ENCODE data around the gene BCAN. TPM values are rescaled to one million over a fixed set of nuclear protein-coding genes. Genes with fewer than 3 reads are reported as not detected.

The BCAN gene
- total and polyA plus RNA-seq, 2 experiments from 2014 or later = not detected

DNA sequence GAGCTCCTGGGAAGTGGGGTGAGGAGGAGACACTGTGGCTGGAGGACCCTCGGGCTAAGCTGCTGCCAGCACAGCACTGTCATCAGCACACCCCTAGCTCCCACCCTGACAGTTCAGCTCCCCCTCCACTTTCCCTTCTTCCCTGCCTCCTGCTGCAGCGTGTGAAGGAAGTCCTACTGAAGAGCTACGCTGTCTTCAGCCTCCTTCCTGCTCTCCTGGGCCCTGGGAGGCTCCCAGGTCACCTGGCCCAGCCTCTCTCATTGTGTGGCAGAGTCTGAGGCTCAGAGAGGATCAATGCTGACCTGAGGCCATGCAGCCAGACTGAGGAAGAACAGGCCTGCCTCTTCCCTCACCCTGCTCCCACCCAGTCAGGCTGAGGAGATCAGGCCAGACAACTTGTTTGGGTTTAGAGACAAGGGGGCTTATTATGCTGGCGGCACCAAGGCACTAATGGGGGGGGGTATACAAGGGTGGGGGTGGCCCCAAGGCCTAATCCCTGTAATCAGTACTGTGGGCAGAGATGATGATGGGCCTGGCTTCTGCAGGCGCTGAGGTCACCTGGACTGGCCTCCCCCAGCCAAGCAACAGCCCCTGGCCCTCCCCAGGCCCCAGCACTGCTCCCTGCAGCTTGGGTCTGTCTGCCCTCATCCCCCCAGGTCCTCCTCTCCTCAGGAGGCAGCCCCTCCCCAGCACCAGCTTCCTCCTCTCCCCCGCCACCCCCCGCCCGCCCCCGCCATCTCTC, 26.2 kb downstream of the BCAN start:
- H3K9ac ChIP-seq = no peak overlapping the region
- no peaks in the 10 kb centered on the region for H3K27me3 ChIP-seq (replicated peaks; ENCODE audit: insufficient read depth)
- no peak overlapping the region for H3K4me2 ChIP-seq (ENCODE audit: unreplicated experiment)
- in situ Hi-C loops (cut with MboI) = no loop called here
- no peaks in the 10 kb centered on the region for H3K36me3 ChIP-seq (ENCODE audit: low read depth)
- H3F3A ChIP-seq (ENCODE audit: insufficient read depth) = no peaks in the 10 kb centered on the region
- DNase-seq = no peak
- H3K79me2 ChIP-seq (ENCODE audit: insufficient read depth) = no peaks in the 10 kb centered on the region
- no peaks in the 10 kb centered on the region for H4K20me1 ChIP-seq (ENCODE audit: insufficient read depth)
- no peak overlapping the region for H3K4me3 ChIP-seq
- H3K9me3 ChIP-seq (ENCODE audit: low read depth) = no peaks in the 10 kb centered on the region
- TF ChIP-seq EZH2phosphoT487 (IDR thresholded peaks at IDR 0.05; ENCODE audit: insufficient read depth, low read depth) = no peak
- TF ChIP-seq EZH2 (IDR thresholded peaks at IDR 0.05; ENCODE audit: insufficient read depth, poor library complexity, severe bottlenecking) = no peak
- no peak overlapping the region for H3K27ac ChIP-seq
- H3K9me2 ChIP-seq (ENCODE audit: insufficient read depth) = no peaks in the 10 kb centered on the region
- no peak overlapping the region for H2AFZ ChIP-seq
- 46 to 76% methylated on average over 4 to 9 of the region's 9 CpGs for WGBS, 2 experiments (ENCODE audit: low coverage in 1 of 2, low lambda C conversion rate in 2 of 2, missing lambda C conversion rate in 2 of 2)
- peaks cover 18% of the 10 kb centered on the region for H3K4me1 ChIP-seq (ENCODE audit: insufficient read depth)

DNA sequence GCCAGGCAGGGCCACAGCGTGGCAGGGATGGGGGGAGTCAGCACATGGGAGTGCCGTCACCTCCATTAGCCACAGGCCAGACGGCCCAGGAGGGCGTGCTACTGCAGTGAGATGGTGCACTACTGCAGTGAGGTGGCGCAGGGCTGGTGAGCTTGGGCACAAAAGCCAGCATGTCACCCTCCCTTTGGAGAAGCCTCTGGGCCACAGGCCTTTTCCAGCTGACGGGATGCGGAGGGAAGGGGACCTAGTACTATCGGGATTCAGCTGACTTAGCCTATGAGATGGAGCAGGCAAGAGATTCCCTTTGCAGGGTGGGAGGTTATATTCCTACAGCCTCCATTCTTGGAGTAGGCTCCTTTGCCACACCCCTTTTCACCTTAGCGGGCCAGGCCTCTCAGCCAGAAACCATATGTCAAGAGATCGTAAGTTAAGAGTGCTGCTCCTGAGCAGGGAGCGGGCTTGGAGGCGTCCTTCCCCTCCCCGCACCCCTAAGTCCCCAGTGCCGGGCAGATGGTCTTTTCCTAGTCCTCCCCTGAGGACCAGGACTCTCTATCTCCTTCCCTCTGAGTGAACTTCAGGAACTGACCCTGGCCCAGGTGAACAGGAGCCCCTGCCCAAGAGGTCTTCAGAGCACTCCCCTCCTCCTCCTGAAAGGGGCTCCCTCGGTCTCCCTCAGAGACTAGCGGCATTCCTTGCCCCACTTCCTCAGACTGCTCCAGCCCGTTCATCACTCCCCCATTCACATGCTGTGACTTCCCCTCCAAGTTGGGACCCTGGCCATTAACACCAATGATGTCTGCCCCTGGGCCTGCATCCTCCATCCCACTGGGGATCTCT, 27.1 kb downstream of the BCAN start:
- DNase-seq = no peak
- Histone ChIP-seq H3K36me3 (ENCODE audit: low read depth) (no peaks in the 10 kb centered on the region), H3K4me3 (no peak overlapping the region), H3K4me2 (ENCODE audit: unreplicated experiment) (no peak overlapping the region), H3K9ac (no peak overlapping the region), H3K4me1 (ENCODE audit: insufficient read depth) (peaks cover 9% of the 10 kb centered on the region), H3K9me3 (ENCODE audit: low read depth) (no peaks in the 10 kb centered on the region), H3K27ac (no peak overlapping the region), H3K9me2 (ENCODE audit: insufficient read depth) (no peaks in the 10 kb centered on the region), H4K20me1 (ENCODE audit: insufficient read depth) (no peaks in the 10 kb centered on the region), H3F3A (ENCODE audit: insufficient read depth) (no peaks in the 10 kb centered on the region), H2AFZ (no peak overlapping the region), H3K79me2 (ENCODE audit: insufficient read depth) (no peaks in the 10 kb centered on the region), H3K27me3 (replicated peaks; ENCODE audit: insufficient read depth) (no peaks in the 10 kb centered on the region)
- WGBS, 2 experiments (ENCODE audit: low coverage in 1 of 2, low lambda C conversion rate in 2 of 2, missing lambda C conversion rate in 2 of 2) = 94 to 97% methylated on average over 17 of the region's 17 CpGs
- in situ Hi-C loops (cut with MboI) = no loop called here
- TF ChIP-seq EZH2 (IDR thresholded peaks at IDR 0.05; ENCODE audit: insufficient read depth, poor library complexity, severe bottlenecking) (no peak), EZH2phosphoT487 (IDR thresholded peaks at IDR 0.05; ENCODE audit: insufficient read depth, low read depth) (no peak)

GRCh38 chr1:156669794-156670193, 27.9 kb downstream of the BCAN start:
- in situ Hi-C loops (cut with MboI) = no loop called here
- H3K9me2 ChIP-seq (ENCODE audit: insufficient read depth) = no peaks in the 10 kb centered on the region
- H3K4me3 ChIP-seq = no peak overlapping the region
- WGBS, 2 experiments (ENCODE audit: low coverage in 1 of 2, low lambda C conversion rate in 2 of 2, missing lambda C conversion rate in 2 of 2) = 81 to 100% methylated on average over 2 to 5 of the region's 5 CpGs
- H3K4me1 ChIP-seq (ENCODE audit: insufficient read depth) = peaks cover 1% of the 10 kb centered on the region
- no peaks in the 10 kb centered on the region for H3K9me3 ChIP-seq (ENCODE audit: low read depth)
- H4K20me1 ChIP-seq (ENCODE audit: insufficient read depth) = no peaks in the 10 kb centered on the region
- no peak for TF ChIP-seq EZH2phosphoT487 (IDR thresholded peaks at IDR 0.05; ENCODE audit: insufficient read depth, low read depth)
- no peak for TF ChIP-seq EZH2 (IDR thresholded peaks at IDR 0.05; ENCODE audit: insufficient read depth, poor library complexity, severe bottlenecking)
- DNase-seq = no peak
- H3K27me3 ChIP-seq (replicated peaks; ENCODE audit: insufficient read depth) = no peaks in the 10 kb centered on the region
- H3K36me3 ChIP-seq (ENCODE audit: low read depth) = no peaks in the 10 kb centered on the region
- no peaks in the 10 kb centered on the region for H3F3A ChIP-seq (ENCODE audit: insufficient read depth)
- H3K9ac ChIP-seq = no peak overlapping the region
- no peak overlapping the region for H3K27ac ChIP-seq
- H2AFZ ChIP-seq = no peak overlapping the region
- no peak overlapping the region for H3K4me2 ChIP-seq (ENCODE audit: unreplicated experiment)
- no peaks in the 10 kb centered on the region for H3K79me2 ChIP-seq (ENCODE audit: insufficient read depth)

DNA sequence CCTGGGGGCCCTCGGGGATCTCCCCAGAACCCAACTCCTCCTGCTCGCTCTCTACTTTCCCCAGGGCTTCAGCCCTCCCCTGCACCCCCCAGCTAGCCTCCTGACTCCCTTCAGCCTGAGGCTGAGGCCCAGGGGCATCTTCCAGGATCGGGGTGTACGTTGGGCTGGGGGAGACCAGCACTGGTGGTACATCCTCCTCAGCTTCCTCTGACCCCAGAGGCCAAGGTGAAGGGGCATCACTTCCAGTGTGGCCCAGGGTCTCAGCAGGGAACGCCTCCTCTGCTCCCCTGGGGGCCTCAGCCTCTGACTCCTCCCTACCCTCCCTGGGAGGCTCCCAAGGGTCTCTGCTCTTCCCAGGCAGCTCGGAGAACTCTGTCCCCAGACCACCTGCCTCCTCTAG, 28.4 kb downstream of the BCAN start:
- Histone ChIP-seq H3K79me2 (ENCODE audit: insufficient read depth) (no peaks in the 10 kb centered on the region), H3K4me1 (ENCODE audit: insufficient read depth) (no peaks in the 10 kb centered on the region), H3K27me3 (replicated peaks; ENCODE audit: insufficient read depth) (no peaks in the 10 kb centered on the region), H3K9me2 (ENCODE audit: insufficient read depth) (no peaks in the 10 kb centered on the region), H3K9me3 (ENCODE audit: low read depth) (no peaks in the 10 kb centered on the region), H4K20me1 (ENCODE audit: insufficient read depth) (no peaks in the 10 kb centered on the region), H3K27ac (no peak overlapping the region), H3K4me3 (no peak overlapping the region), H3K9ac (no peak overlapping the region), H3F3A (ENCODE audit: insufficient read depth) (no peaks in the 10 kb centered on the region), H3K36me3 (ENCODE audit: low read depth) (no peaks in the 10 kb centered on the region), H2AFZ (no peak overlapping the region), H3K4me2 (ENCODE audit: unreplicated experiment) (no peak overlapping the region)
- in situ Hi-C loops (cut with MboI) = no loop called here
- no peak for DNase-seq
- TF ChIP-seq EZH2phosphoT487 (IDR thresholded peaks at IDR 0.05; ENCODE audit: insufficient read depth, low read depth) (no peak), EZH2 (IDR thresholded peaks at IDR 0.05; ENCODE audit: insufficient read depth, poor library complexity, severe bottlenecking) (no peak)
- 84% methylated on average over 6 of the region's 6 CpGs for WGBS, 2 experiments (ENCODE audit: low coverage in 1 of 2, low lambda C conversion rate in 2 of 2, missing lambda C conversion rate in 2 of 2)
